Measurements from ENCODE around the gene DCDC2C.
A peak's percentile ranks its signal among the peaks of the same experiment; 100 is the strongest.

- TF ChIP-seq CTCF (conservative IDR thresholded peaks at IDR 0.05; ENCODE audit: low read depth in 2 of 2) = peak; percentile 54 to 60
- no peak for TF ChIP-seq EZH2 (IDR thresholded peaks at IDR 0.05; ENCODE audit: low read depth, unreplicated experiment)
- TF ChIP-seq POLR2AphosphoS5 (IDR thresholded peaks at IDR 0.05; ENCODE audit: low read depth) = no peak
Observed at GRCh38 chr2:3728104-3729054, 25.0 kb downstream of the DCDC2C start.

Data from GM23338 (cell line).